ENCODE measurements around the gene MSH3. TPM values are rescaled to one million over a fixed set of nuclear protein-coding genes. Genes with fewer than 3 reads are reported as not detected.
"Not testable (repeated sequence)": the region's sequence is repeated elsewhere in the genome, so short reads cannot be mapped to it uniquely, and the experiment has no call there.

The MSH3 gene
- total RNA-seq, 1 experiment from 2014 or later = 12.9 TPM

- peaks cover 17% of the 10 kb centered on the region for H3K36me3 ChIP-seq
- peaks cover 8% of the 10 kb centered on the region for H3K4me1 ChIP-seq (replicated peaks)
- H3K27me3 ChIP-seq (replicated peaks) = no peaks in the 10 kb centered on the region; the same call in 1 of the 2 replicates
- no peak overlapping the region for H3K4me3 ChIP-seq
- no peak overlapping the region for H3K27ac ChIP-seq
- no peaks in the 10 kb centered on the region for H3K9me3 ChIP-seq (replicated peaks)
- no peak for DNase-seq (ENCODE audit: low read depth in 1 of 2, low spot score in 2 of 2)
These were observed 219.7 kb downstream of the MSH3 start for GRCh38 chr5:80874162-80874561.

GRCh38 chr5:80877592-80877991 is 223.1 kb downstream of the MSH3 start:
- DNase-seq (ENCODE audit: low read depth in 1 of 2, low spot score in 2 of 2) = no peak
- H3K27ac ChIP-seq = no peak overlapping the region
- no peak overlapping the region for H3K4me3 ChIP-seq

GRCh38 chr5:80881726-80882125 is 227.3 kb downstream of the MSH3 start:
- no peak overlapping the region for H3K27ac ChIP-seq
- no peak overlapping the region for H3K4me3 ChIP-seq
- no peak for DNase-seq (ENCODE audit: low read depth in 1 of 2, low spot score in 2 of 2)
- no peaks in the 10 kb centered on the region; the same call in 1 of the 2 replicates for H3K27me3 ChIP-seq (replicated peaks)
- H3K4me1 ChIP-seq (replicated peaks) = no peaks in the 10 kb centered on the region
- H3K9me3 ChIP-seq (replicated peaks) = no peaks in the 10 kb centered on the region
- no peaks in the 10 kb centered on the region for H3K36me3 ChIP-seq

More at GRCh38 chr5:80877592-80877991, 223.1 kb downstream of the MSH3 start:
- H3K36me3 ChIP-seq = peaks cover 13% of the 10 kb centered on the region
- no peaks in the 10 kb centered on the region for H3K9me3 ChIP-seq (replicated peaks)
- no peaks in the 10 kb centered on the region; the same call in 1 of the 2 replicates for H3K27me3 ChIP-seq (replicated peaks)
- H3K4me1 ChIP-seq (replicated peaks) = no peaks in the 10 kb centered on the region

- not testable (repeated sequence) for DNase-seq (ENCODE audit: low read depth in 1 of 2, low spot score in 2 of 2); H3K9me3 ChIP-seq (replicated peaks); H3K4me1 ChIP-seq (replicated peaks); H3K4me3 ChIP-seq; H3K36me3 ChIP-seq; H3K27ac ChIP-seq; H3K27me3 ChIP-seq (replicated peaks)
These were observed 228.9 kb downstream of the MSH3 start for GRCh38 chr5:80883390-80883789.

- Histone ChIP-seq H3K4me3 (no peak overlapping the region), H3K4me1 (replicated peaks) (no peaks in the 10 kb centered on the region), H3K27ac (no peak overlapping the region), H3K27me3 (replicated peaks) (no peaks in the 10 kb centered on the region), H3K36me3 (no peaks in the 10 kb centered on the region), H3K9me3 (replicated peaks) (no peaks in the 10 kb centered on the region)
- DNase-seq (ENCODE audit: low read depth in 1 of 2, low spot score in 2 of 2) = no peak
These were observed 229.8 kb downstream of the MSH3 start for GRCh38 chr5:80884086-80884813.

GRCh38 chr5:80884929-80885328 is 230.5 kb downstream of the MSH3 start:
- no peak for DNase-seq (ENCODE audit: low read depth in 1 of 2, low spot score in 2 of 2)
- no peak overlapping the region for H3K4me3 ChIP-seq
- H3K36me3 ChIP-seq = no peaks in the 10 kb centered on the region

GRCh38 chr5:80885396-80886000 is 231.0 kb downstream of the MSH3 start:
- Histone ChIP-seq H3K36me3 (no peaks in the 10 kb centered on the region), H3K27ac (no peak overlapping the region), H3K4me1 (replicated peaks) (no peaks in the 10 kb centered on the region), H3K9me3 (replicated peaks) (no peaks in the 10 kb centered on the region), H3K4me3 (no peak overlapping the region), H3K27me3 (replicated peaks) (no peaks in the 10 kb centered on the region)
- DNase-seq (ENCODE audit: low read depth in 1 of 2, low spot score in 2 of 2) = no peak

More at GRCh38 chr5:80884929-80885328, 230.5 kb downstream of the MSH3 start:
- no peaks in the 10 kb centered on the region for H3K27me3 ChIP-seq (replicated peaks)
- no peaks in the 10 kb centered on the region for H3K4me1 ChIP-seq (replicated peaks)
- H3K9me3 ChIP-seq (replicated peaks) = no peaks in the 10 kb centered on the region
- H3K27ac ChIP-seq = no peak overlapping the region

- Histone ChIP-seq H3K4me3 (no peak overlapping the region), H3K36me3 (no peaks in the 10 kb centered on the region; the same call in 1 of the 2 replicates), H3K9me3 (replicated peaks) (no peaks in the 10 kb centered on the region), H3K27me3 (replicated peaks) (no peaks in the 10 kb centered on the region), H3K27ac (no peak overlapping the region), H3K4me1 (replicated peaks) (no peaks in the 10 kb centered on the region)
- DNase-seq (ENCODE audit: low read depth in 1 of 2, low spot score in 2 of 2) = no peak
These were observed 239.6 kb downstream of the MSH3 start for GRCh38 chr5:80894083-80894482.

GRCh38 chr5:80895523-80895922 is 241.1 kb downstream of the MSH3 start:
- Histone ChIP-seq H3K36me3 (no peaks in the 10 kb centered on the region; the same call in 1 of the 2 replicates), H3K9me3 (replicated peaks) (no peaks in the 10 kb centered on the region), H3K27ac (no peak overlapping the region), H3K27me3 (replicated peaks) (no peaks in the 10 kb centered on the region), H3K4me1 (replicated peaks) (no peaks in the 10 kb centered on the region), H3K4me3 (no peak overlapping the region)
- DNase-seq (ENCODE audit: low read depth in 1 of 2, low spot score in 2 of 2) = no peak

- not testable (repeated sequence) for H3K36me3 ChIP-seq; H3K27me3 ChIP-seq (replicated peaks); H3K4me3 ChIP-seq; H3K4me1 ChIP-seq (replicated peaks); H3K9me3 ChIP-seq (replicated peaks); DNase-seq (ENCODE audit: low read depth in 1 of 2, low spot score in 2 of 2); H3K27ac ChIP-seq
These were observed 248.2 kb downstream of the MSH3 start for GRCh38 chr5:80902624-80903023.

- no peaks in the 10 kb centered on the region for H3K4me1 ChIP-seq (replicated peaks)
- no peaks in the 10 kb centered on the region for H3K27me3 ChIP-seq (replicated peaks)
- no peak overlapping the region for H3K27ac ChIP-seq
- no peak for DNase-seq (ENCODE audit: low read depth in 1 of 2, low spot score in 2 of 2)
- H3K36me3 ChIP-seq = no peaks in the 10 kb centered on the region
- H3K9me3 ChIP-seq (replicated peaks) = no peaks in the 10 kb centered on the region
- no peak overlapping the region for H3K4me3 ChIP-seq
These were observed 250.2 kb downstream of the MSH3 start for GRCh38 chr5:80904533-80905187.

GRCh38 chr5:80905405-80905804 is 251.0 kb downstream of the MSH3 start:
- H3K27ac ChIP-seq = no peak overlapping the region
- no peaks in the 10 kb centered on the region for H3K36me3 ChIP-seq
- H3K4me1 ChIP-seq (replicated peaks) = no peaks in the 10 kb centered on the region
- H3K4me3 ChIP-seq = no peak overlapping the region
- DNase-seq (ENCODE audit: low read depth in 1 of 2, low spot score in 2 of 2) = no peak
- no peaks in the 10 kb centered on the region for H3K9me3 ChIP-seq (replicated peaks)
- no peaks in the 10 kb centered on the region for H3K27me3 ChIP-seq (replicated peaks)

GRCh38 chr5:80912479-80912878 is 258.0 kb downstream of the MSH3 start:
- Histone ChIP-seq H3K36me3 (no peaks in the 10 kb centered on the region), H3K9me3 (replicated peaks) (no peaks in the 10 kb centered on the region), H3K27me3 (replicated peaks) (no peaks in the 10 kb centered on the region), H3K27ac (no peak overlapping the region), H3K4me3 (no peak overlapping the region), H3K4me1 (replicated peaks) (peaks cover 15% of the 10 kb centered on the region)
- no peak for DNase-seq (ENCODE audit: low read depth in 1 of 2, low spot score in 2 of 2)

GRCh38 chr5:80915716-80916115 is 261.3 kb downstream of the MSH3 start:
- Histone ChIP-seq H3K27me3 (replicated peaks) (no peaks in the 10 kb centered on the region), H3K36me3 (no peaks in the 10 kb centered on the region), H3K4me3 (no peak overlapping the region), H3K9me3 (replicated peaks) (no peaks in the 10 kb centered on the region), H3K27ac (no peak overlapping the region), H3K4me1 (replicated peaks) (peaks cover 31% of the 10 kb centered on the region)
- DNase-seq (ENCODE audit: low read depth in 1 of 2, low spot score in 2 of 2) = no peak

Data from SJSA1 (cell line).